GM19455 (cell line): ENCODE measurements around the gene ZNF670.

Experiments used
- ATAC-seq: cut with Tn5 transposase; IDR thresholded peaks from one replicate; pipeline ENCODE4 v1.9.1; 2021; ENCODE audit not compliant: unreplicated experiment

The ZNF670 gene

GRCh38 chr1:247104965-247105364 lies 26.4 kb upstream of the ZNF670 start:
- ATAC-seq = no peak

- ATAC-seq = peak; percentile 99
These were observed 25.4 kb upstream of the ZNF670 start, which contains the start of gene ZNF669 for GRCh38 chr1:247103859-247104591. ZNF669 (minus strand) TSS chr1:247104356; CDS start chr1:247104199, 157 bp downstream.

- no peak for ATAC-seq
These were observed 23.8 kb upstream of the ZNF670 start for GRCh38 chr1:247102381-247102780.

GRCh38 chr1:247100676-247101279 lies 22.2 kb upstream of the ZNF670 start:
- no peak for ATAC-seq

GRCh38 chr1:247096958-247097357 lies 18.3 kb upstream of the ZNF670 start:
- no peak for ATAC-seq

GRCh38 chr1:247096544-247096943 lies 17.9 kb upstream of the ZNF670 start:
- ATAC-seq = no peak

GRCh38 chr1:247096112-247096511 lies 17.5 kb upstream of the ZNF670 start:
- ATAC-seq = no peak

GRCh38 chr1:247090455-247090854 lies 11.8 kb upstream of the ZNF670 start:
- ATAC-seq = no peak

GRCh38 chr1:247089616-247090375 lies 11.2 kb upstream of the ZNF670 start:
- ATAC-seq = no peak

GRCh38 chr1:247088967-247089366 lies 10.4 kb upstream of the ZNF670 start:
- ATAC-seq = no peak

- ATAC-seq = no peak
These were observed 8.6 kb upstream of the ZNF670 start for GRCh38 chr1:247087256-247087655.

GRCh38 chr1:247085310-247085709 lies 6.7 kb upstream of the ZNF670 start:
- no peak for ATAC-seq

- ATAC-seq = no peak
These were observed 6.2 kb upstream of the ZNF670 start for GRCh38 chr1:247084771-247085170.

GRCh38 chr1:247079141-247079874 lies 697 bp upstream of the ZNF670 start:
- no peak for ATAC-seq

GRCh38 chr1:247077876-247078257 lies 744 bp downstream of the ZNF670 start:
- ATAC-seq = peak; percentile 1

GRCh38 chr1:247077213-247077612 lies 1.4 kb downstream of the ZNF670 start:
- no peak for ATAC-seq

GRCh38 chr1:247070645-247071044 lies 8.0 kb downstream of the ZNF670 start:
- no peak for ATAC-seq

- ATAC-seq = no peak
These were observed 14.3 kb downstream of the ZNF670 start for GRCh38 chr1:247064304-247064703.

GRCh38 chr1:247060771-247061170 lies 17.8 kb downstream of the ZNF670 start:
- no peak for ATAC-seq

GRCh38 chr1:247056071-247056470 lies 22.5 kb downstream of the ZNF670 start:
- ATAC-seq = no peak

- ATAC-seq = no peak
These were observed 23.6 kb downstream of the ZNF670 start for GRCh38 chr1:247054992-247055415.
